Measurements from ENCODE around the gene ANKRD31. TPM values are rescaled to one million over a fixed set of nuclear protein-coding genes. Genes with fewer than 3 reads are reported as not detected.

The ANKRD31 gene
- total RNA-seq, 1 experiment from 2014 or later: 0.66 TPM

GRCh38 chr5:75057561-75057960, 179.1 kb downstream of the ANKRD31 start:
- Histone ChIP-seq H3K27me3 (replicated peaks; ENCODE audit: control insufficient read depth, insufficient read depth, low read length) (no peaks in the 10 kb centered on the region), H3K36me3 (ENCODE audit: control insufficient read depth, insufficient read depth, low read length) (no peaks in the 10 kb centered on the region), H3K4me3 (ENCODE audit: low read depth, low read length) (no peak overlapping the region), H3K4me1 (peaks cover 13% of the 10 kb centered on the region), H3K9me3 (no peaks in the 10 kb centered on the region)
- ChIA-PET POLR2A (no interaction called here), CTCF (no interaction called here)
- BruUV-seq (replicated peaks): no TSS peak
- Mint-ChIP-seq H3K27ac (ENCODE audit: unreplicated experiment) (no peak overlapping the region), H3K4me3 (ENCODE audit: unreplicated experiment) (no peak overlapping the region), H3K4me1 (ENCODE audit: low read depth, unreplicated experiment) (peaks cover 11% of the 10 kb centered on the region), H3K9me3 (ENCODE audit: unreplicated experiment) (no peaks in the 10 kb centered on the region), H3K27me3 (ENCODE audit: insufficient read depth, unreplicated experiment) (no peaks in the 10 kb centered on the region), H3K36me3 (ENCODE audit: insufficient read depth, unreplicated experiment) (peaks cover 5% of the 10 kb centered on the region)
- DNase-seq: no peak
- intact Hi-C loops (cut with micrococcal nuclease; ENCODE audit: unreplicated experiment): loop anchor here (10.0 kb wide), 1 partner anchor 177 kb away; the partner anchor contains the start of gene ANKRD31
- TF ChIP-seq CTCF (IDR thresholded peaks at IDR 0.05; ENCODE audit: insufficient read depth in 1 of 2, low read depth in 1 of 2, low read length in 1 of 2, severe bottlenecking in 1 of 2, unreplicated experiment in 1 of 2): no peak

GRCh38 chr5:75055727-75056144, 180.9 kb downstream of the ANKRD31 start:
- ChIA-PET POLR2A (no interaction called here), CTCF (no interaction called here)
- Mint-ChIP-seq H3K27ac (ENCODE audit: unreplicated experiment) (no peak overlapping the region), H3K4me1 (ENCODE audit: low read depth, unreplicated experiment) (peaks cover 27% of the 10 kb centered on the region), H3K36me3 (ENCODE audit: insufficient read depth, unreplicated experiment) (peaks cover 15% of the 10 kb centered on the region), H3K4me3 (ENCODE audit: unreplicated experiment) (peak overlapping the region; percentile 17), H3K27me3 (ENCODE audit: insufficient read depth, unreplicated experiment) (no peaks in the 10 kb centered on the region), H3K9me3 (ENCODE audit: unreplicated experiment) (no peaks in the 10 kb centered on the region)
- Histone ChIP-seq H3K4me3 (ENCODE audit: low read depth, low read length) (no peak overlapping the region), H3K27me3 (replicated peaks; ENCODE audit: control insufficient read depth, insufficient read depth, low read length) (no peaks in the 10 kb centered on the region; the same call in 1 of the 2 replicates), H3K36me3 (ENCODE audit: control insufficient read depth, insufficient read depth, low read length) (no peaks in the 10 kb centered on the region), H3K9me3 (no peaks in the 10 kb centered on the region), H3K4me1 (peaks cover 25% of the 10 kb centered on the region)
- intact Hi-C loops (cut with micrococcal nuclease; ENCODE audit: unreplicated experiment): loop anchor here (10.0 kb wide), 1 partner anchor 179 kb away; the partner anchor contains the start of gene ANKRD31
- TF ChIP-seq CTCF (IDR thresholded peaks at IDR 0.05; ENCODE audit: insufficient read depth in 1 of 2, low read depth in 1 of 2, low read length in 1 of 2, severe bottlenecking in 1 of 2, unreplicated experiment in 1 of 2): no peak
- no peak for DNase-seq
- BruUV-seq (replicated peaks): no TSS peak

DNA sequence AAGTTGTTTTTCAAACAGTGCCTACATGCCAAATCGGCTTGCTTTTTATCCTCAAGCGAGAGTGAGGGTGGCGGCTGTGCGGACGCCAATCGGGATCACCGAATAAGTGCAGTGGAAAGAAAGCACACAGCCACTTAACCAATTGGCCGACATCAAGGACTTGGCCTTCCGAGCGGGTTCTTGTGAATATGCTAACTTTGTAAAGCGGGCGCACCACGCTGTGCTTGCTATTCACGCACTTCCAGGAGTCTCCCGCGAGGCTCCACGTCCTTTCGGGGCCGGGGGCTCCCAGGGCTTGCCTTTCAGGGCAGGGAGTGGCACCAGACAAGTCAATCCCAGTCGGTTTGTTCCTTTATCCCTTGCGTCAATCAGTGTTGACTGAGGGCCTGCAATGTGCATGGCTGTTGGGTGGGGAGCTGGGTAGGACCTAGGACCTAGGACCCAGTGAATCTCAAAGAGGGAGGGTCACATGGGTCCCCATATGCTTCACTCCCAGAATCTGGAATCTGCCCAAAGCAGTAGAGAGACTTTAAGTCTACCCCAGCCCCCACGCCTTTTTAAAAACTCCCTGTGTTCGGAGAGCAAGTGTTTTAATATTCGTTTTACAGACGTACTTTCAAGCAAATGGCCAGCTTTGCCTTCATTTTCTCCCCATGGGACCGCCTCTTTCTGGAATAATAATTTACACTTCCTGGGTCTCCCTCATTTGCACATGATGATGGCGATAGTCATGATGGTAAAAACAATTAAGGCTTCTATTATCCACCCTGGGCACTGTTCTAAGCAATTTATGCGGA, 182.3 kb downstream of the ANKRD31 start:
- Histone ChIP-seq H3K4me1 (peaks cover 34% of the 10 kb centered on the region), H3K36me3 (ENCODE audit: control insufficient read depth, insufficient read depth, low read length) (no peaks in the 10 kb centered on the region), H3K27me3 (replicated peaks; ENCODE audit: control insufficient read depth, insufficient read depth, low read length) (no peaks in the 10 kb centered on the region; the same call in 1 of the 2 replicates), H3K4me3 (ENCODE audit: low read depth, low read length) (peak overlapping the region; percentile 81), H3K9me3 (no peaks in the 10 kb centered on the region)
- no TSS peak for BruUV-seq (replicated peaks)
- Mint-ChIP-seq H3K27me3 (ENCODE audit: insufficient read depth, unreplicated experiment) (no peaks in the 10 kb centered on the region), H3K36me3 (ENCODE audit: insufficient read depth, unreplicated experiment) (peaks cover 15% of the 10 kb centered on the region), H3K4me1 (ENCODE audit: low read depth, unreplicated experiment) (peaks cover 35% of the 10 kb centered on the region), H3K27ac (ENCODE audit: unreplicated experiment) (peak overlapping the region; percentile 67), H3K4me3 (ENCODE audit: unreplicated experiment) (peak overlapping the region; percentile 86), H3K9me3 (ENCODE audit: unreplicated experiment) (no peaks in the 10 kb centered on the region)
- TF ChIP-seq CTCF (IDR thresholded peaks at IDR 0.05; ENCODE audit: insufficient read depth in 1 of 2, low read depth in 1 of 2, low read length in 1 of 2, severe bottlenecking in 1 of 2, unreplicated experiment in 1 of 2): no peak
- intact Hi-C loops (cut with micrococcal nuclease; ENCODE audit: unreplicated experiment): loop anchor here (1.0 to 10.0 kb wide), 4 partner anchors 113 to 283 kb away; partner anchors contain the start of genes ANKRD31 and HMGCR
- peak; percentile 46 to 53 for DNase-seq
- ChIA-PET POLR2A (interaction anchor here (0.7 to 0.9 kb wide), 2 partner anchors 206 to 270 kb away, joined by 3 to 4 read pairs; no protein-coding TSS in a partner anchor), CTCF (interaction anchor here (0.6 to 1.0 kb wide), 3 partner anchors 129 to 282 kb away, joined by 3 to 4 read pairs (median 4); partner anchors contain the start of gene HMGCR)

Measured in Caco-2 (cell line).